ENCODE data around the gene GPC6.

Gene GPC6

DNA sequence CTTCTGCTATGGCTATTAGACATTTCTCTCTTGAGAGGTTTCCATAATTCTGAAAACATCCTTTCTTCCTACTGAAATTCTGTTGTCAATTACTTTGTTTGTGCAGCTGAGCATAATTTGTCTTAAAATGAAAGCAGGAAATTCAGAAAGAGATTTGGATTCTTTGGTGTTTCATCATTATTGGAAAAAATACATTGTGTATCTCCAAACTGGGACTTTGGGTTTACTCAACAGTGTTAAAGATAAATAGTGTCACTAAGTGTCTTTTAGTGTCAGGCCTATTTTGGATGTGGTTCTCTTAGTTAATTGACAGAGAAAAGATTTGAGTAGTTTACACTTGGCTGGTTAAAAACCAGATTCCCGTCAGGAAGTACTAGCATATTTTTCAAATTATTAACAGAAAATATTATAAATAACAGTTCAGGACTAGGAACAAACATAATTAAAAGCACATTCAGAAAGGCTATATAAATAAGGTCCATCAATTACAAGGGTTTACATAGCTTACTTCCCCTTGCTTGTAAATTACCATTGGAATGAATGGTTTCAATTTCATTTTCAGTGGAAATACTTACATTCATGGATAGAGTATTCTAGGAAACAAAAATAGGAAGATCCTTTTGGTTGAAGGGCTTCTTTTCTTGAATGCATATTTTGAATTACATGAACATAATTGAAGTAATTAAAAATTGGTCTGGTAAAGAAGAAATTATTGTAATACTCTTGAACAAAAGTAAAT lies 483.1 kb downstream of the GPC6 start:
- TF ChIP-seq, protein P1, sequence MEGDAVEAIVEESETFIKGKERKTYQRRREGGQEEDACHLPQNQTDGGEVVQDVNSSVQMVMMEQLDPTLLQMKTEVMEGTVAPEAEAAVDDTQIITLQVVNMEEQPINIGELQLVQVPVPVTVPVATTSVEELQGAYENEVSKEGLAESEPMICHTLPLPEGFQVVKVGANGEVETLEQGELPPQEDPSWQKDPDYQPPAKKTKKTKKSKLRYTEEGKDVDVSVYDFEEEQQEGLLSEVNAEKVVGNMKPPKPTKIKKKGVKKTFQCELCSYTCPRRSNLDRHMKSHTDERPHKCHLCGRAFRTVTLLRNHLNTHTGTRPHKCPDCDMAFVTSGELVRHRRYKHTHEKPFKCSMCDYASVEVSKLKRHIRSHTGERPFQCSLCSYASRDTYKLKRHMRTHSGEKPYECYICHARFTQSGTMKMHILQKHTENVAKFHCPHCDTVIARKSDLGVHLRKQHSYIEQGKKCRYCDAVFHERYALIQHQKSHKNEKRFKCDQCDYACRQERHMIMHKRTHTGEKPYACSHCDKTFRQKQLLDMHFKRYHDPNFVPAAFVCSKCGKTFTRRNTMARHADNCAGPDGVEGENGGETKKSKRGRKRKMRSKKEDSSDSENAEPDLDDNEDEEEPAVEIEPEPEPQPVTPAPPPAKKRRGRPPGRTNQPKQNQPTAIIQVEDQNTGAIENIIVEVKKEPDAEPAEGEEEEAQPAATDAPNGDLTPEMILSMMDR (IDR thresholded peaks at IDR 0.05; ENCODE audit: low read depth, low read length) = no peak
- peak; percentile 29 for DNase-seq (ENCODE audit: extremely low read depth, low read depth)

DNA sequence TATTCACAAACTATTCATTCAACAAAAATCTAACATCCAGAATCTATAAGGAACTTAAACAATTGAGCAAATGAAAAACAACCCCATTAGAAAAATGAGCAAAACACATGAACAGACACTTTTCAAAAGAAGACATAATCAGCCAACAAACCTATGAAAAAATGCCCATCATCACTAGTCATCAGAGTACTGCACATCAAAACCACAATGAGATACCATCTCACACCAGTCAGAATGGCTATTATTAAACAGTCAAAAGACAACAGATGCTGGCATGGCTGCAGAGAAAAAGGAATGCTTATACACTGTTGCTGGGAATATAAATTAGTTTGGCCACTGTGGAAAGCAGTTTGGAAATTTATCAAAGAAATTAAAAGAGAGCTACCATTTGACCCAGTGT lies 487.6 kb downstream of the GPC6 start:
- TF ChIP-seq, protein P1 (IDR thresholded peaks at IDR 0.05; ENCODE audit: low read depth, low read length) = no peak
- no peak for DNase-seq (ENCODE audit: extremely low read depth, low read depth)

DNA sequence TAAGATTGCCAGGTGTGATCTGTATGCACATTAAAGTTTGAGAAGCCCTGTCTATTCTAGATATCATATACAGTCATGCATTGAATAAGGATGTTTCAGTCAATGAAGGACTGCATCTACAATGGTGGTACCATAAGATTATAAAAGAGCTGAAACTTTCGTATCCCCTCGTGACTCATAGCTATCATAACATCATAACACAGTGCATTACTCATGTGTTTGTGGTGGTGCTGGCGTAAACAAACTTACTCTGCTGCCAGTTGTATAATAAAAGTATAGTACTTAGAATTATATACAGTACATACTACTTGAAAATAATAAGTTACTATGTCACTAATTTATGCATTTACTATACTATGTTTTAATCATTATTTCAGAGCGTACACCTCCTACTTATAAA lies 489.3 kb downstream of the GPC6 start:
- TF ChIP-seq, protein P1 (IDR thresholded peaks at IDR 0.05; ENCODE audit: low read depth, low read length) = no peak

DNA sequence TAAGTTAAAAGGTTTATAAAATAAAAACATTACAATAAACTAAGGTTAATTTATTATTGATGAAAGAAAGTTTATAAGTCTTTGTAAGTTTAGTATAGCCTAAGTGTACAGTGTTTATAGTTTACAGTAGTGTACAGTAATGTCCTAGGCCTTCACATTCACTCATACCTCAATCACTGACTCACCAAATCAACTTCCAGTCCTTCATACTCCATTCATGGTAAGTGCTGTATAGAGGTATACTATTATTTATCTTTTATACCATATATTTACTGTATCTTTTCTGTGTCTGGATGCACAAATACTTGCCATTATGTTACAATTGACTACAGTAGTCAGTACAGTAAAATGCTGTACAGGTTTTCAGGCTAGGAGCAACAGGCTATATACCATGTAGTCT lies 490.0 kb downstream of the GPC6 start:
- DNase-seq (ENCODE audit: extremely low read depth, low read depth) = no peak
- TF ChIP-seq, protein P1 (IDR thresholded peaks at IDR 0.05; ENCODE audit: low read depth, low read length) = no peak

More for the DNA sequence above, 489.3 kb downstream of the GPC6 start:
- DNase-seq (ENCODE audit: extremely low read depth, low read depth) = no peak

DNA sequence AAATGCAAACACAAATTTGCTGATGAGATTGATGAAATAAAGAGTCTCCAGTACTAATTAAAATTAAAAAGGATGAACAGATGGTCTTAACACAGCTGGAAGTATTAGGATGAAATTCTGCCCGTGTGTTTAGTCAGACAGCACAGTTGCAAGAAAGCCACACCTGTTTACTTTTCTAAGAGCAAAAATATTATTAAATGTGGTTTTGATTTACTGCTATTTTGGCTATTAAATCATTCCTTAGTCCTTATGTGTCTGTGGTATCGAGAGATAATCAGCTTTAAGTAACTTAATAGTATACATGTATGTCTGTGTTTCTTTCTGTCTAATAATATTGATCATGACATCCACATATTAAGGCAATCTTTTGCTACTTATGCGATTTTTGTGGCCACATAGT lies 494.9 kb downstream of the GPC6 start:
- TF ChIP-seq, protein P1 (IDR thresholded peaks at IDR 0.05; ENCODE audit: low read depth, low read length) = no peak
- no peak for DNase-seq (ENCODE audit: extremely low read depth, low read depth)

DNA sequence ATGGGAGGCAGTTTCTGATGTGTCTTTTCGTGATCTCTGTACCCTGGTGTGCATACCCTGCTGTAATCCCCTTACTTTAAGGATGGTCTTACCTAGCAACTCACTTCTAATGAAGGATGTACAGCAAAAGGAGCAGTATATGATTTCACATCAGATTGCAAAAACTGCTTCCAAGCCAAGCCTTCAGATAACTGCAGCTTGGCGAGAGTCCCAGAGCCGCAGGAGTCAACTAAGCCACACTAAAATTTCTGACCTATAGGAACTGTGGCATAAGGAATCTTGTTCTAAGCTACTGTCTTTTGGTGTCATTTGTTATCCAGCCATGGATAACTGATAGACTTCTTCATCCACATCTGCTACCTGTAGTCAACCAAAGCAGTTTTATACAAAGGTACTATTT lies 496.7 kb downstream of the GPC6 start:
- no peak for DNase-seq (ENCODE audit: extremely low read depth, low read depth)
- TF ChIP-seq, protein P1 (IDR thresholded peaks at IDR 0.05; ENCODE audit: low read depth, low read length) = no peak

DNA sequence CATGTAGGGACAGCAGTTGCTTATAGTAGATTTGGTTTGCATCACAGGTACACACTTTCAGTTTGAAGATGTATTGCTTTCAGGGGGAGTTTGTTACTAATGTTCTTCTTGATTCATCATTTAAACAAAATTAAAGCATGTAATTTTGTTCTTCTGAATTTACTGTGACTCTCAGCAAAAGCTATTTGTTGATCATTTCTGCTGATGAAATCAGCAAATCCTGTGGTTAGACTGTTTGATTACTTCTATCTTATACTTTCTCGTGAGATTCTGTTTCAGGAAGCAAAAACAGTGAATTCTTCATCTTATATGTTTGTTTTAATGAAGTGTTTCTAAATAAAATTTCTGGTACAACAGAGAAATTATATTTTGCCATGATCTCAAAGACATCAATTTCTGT lies 497.6 kb downstream of the GPC6 start:
- TF ChIP-seq, protein P1 (IDR thresholded peaks at IDR 0.05; ENCODE audit: low read depth, low read length) = no peak
- no peak for DNase-seq (ENCODE audit: extremely low read depth, low read depth)

Measured in AG09319 (cell line).